Mesendoderm (in vitro differentiated cells): ENCODE results near the gene DEFB110. TPM values are rescaled to one million over a fixed set of nuclear protein-coding genes. Genes with fewer than 3 reads are reported as not detected.

ENCODE experiments used
- DNase-seq: peaks from one replicate; pipeline ENCODE4 v3.0.0; 2013
- H2AK5ac ChIP-seq: 2 replicates; pipeline ENCODE4 v1.6.1; 2013; ENCODE audit warnings: low read length, inconsistent platforms
- H2BK120ac ChIP-seq: 2 replicates; pipeline ENCODE4 v1.6.1; 2013; ENCODE audit warnings: low read depth, mild to moderate bottlenecking, low read length, moderate library complexity, mixed read lengths
- H2BK15ac ChIP-seq: replicated peaks from 2 replicates; pipeline ENCODE4 v1.6.1; 2013; ENCODE audit warnings: low read depth, mild to moderate bottlenecking, moderate library complexity
- H2BK5ac ChIP-seq: 2 replicates; pipeline ENCODE4 v1.6.1; 2013; ENCODE audit warnings: low read length, inconsistent platforms
- H3K18ac ChIP-seq: 2 replicates; pipeline ENCODE4 v1.6.1; 2013; ENCODE audit warnings: mild to moderate bottlenecking, low read length, mixed read lengths
- H3K23ac ChIP-seq: one replicate; pipeline ENCODE4 v1.6.1; 2013; ENCODE audit warnings: low read length
- H3K27ac ChIP-seq: 2 replicates; pipeline ENCODE4 v1.5.1; 2013; ENCODE audit warnings: low read depth, mild to moderate bottlenecking, inconsistent platforms, low read length, moderate library complexity
- H3K27me3 ChIP-seq: 2 replicates; pipeline ENCODE4 v1.6.1; 2013; ENCODE audit warnings: low read length, control low read depth, mild to moderate bottlenecking, inconsistent platforms; ENCODE audit not compliant: insufficient read depth, poor library complexity
- H3K36me3 ChIP-seq: 2 replicates; pipeline ENCODE4 v1.6.1; 2013; ENCODE audit warnings: low read length, inconsistent platforms; ENCODE audit not compliant: control insufficient read depth, insufficient read depth
- H3K4ac ChIP-seq: one replicate; pipeline ENCODE4 v1.6.1; 2013; ENCODE audit warnings: low read depth, mild to moderate bottlenecking, low read length, moderate library complexity
- H3K4me1 ChIP-seq: 2 replicates; pipeline ENCODE4 v1.6.1; 2013; ENCODE audit warnings: low read depth, low read length, inconsistent platforms; ENCODE audit not compliant: control insufficient read depth
- H3K4me2 ChIP-seq: 2 replicates; pipeline ENCODE4 v1.6.1; 2013; ENCODE audit warnings: low read length
- H3K4me3 ChIP-seq: 2 replicates; pipeline ENCODE4 v1.5.1; 2013; ENCODE audit warnings: mild to moderate bottlenecking, low read length
- H3K56ac ChIP-seq: one replicate; pipeline ENCODE4 v1.6.1; 2013; ENCODE audit warnings: low read length
- H3K79me1 ChIP-seq: 2 replicates; pipeline ENCODE4 v1.6.1; 2013; ENCODE audit warnings: low read length, inconsistent platforms
- H3K79me2 ChIP-seq: 2 replicates; pipeline ENCODE4 v1.6.1; 2013; ENCODE audit warnings: mild to moderate bottlenecking, low read length; ENCODE audit not compliant: control insufficient read depth, insufficient read depth
- H3K9ac ChIP-seq: 2 replicates; pipeline ENCODE4 v1.6.1; 2013; ENCODE audit warnings: low read length, inconsistent platforms
- H4K5ac ChIP-seq: one replicate; pipeline ENCODE4 v1.6.1; 2013; ENCODE audit warnings: low read length
- H4K8ac ChIP-seq: one replicate; pipeline ENCODE4 v1.6.1; 2013; ENCODE audit warnings: low read depth, mild to moderate bottlenecking, control low read depth, low read length, moderate library complexity
- WGBS: extraction: QIAGEN DNeasy Blood & Tissue Kit; methylation state at CpG from one replicate; pipeline ENCODE4 v1.1.7; 2013; ENCODE audit warnings: low lambda C conversion rate, missing lambda C conversion rate; ENCODE audit not compliant: insufficient coverage; ENCODE audit errors: extremely low coverage; 5-methylcytosine and 5-hydroxymethylcytosine counted together
- polyA plus RNA-seq, 2 experiments: library from polyadenylated mRNA; stranded (reverse); fragments of 200-250 nt; gene quantifications; one replicate each; pipeline ENCODE4 v1.2.3, GENCODE V29; 2013

DEFB110 gene
- not detected for polyA plus RNA-seq (2013, experiment 1 of 2)
- polyA plus RNA-seq (2013, experiment 2 of 2) = not detected

DNA sequence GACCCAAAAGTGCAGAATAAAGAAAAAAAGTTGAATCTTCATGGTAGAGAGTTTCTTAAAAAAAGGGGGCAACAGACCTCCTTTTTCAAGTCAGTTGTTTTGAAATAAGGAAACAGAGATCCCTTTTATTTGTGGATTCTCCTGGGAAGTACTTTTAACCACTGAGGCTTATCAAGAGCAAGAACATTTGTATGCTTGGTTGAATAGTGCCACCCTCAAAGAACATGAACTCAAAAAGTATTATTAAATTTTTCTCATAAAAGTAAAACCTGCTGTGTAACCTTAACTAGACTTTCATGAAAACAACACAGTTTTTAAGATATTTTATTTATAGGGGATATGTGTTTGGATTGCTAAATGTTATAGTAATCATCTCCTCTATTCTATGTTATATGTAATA is at the start of gene DEFB110:
DEFB110 (minus strand) TSS at position 101 of the 400 bp plus-strand sequence; CDS start at position 42, 59 bp downstream.
- H3K23ac ChIP-seq = no peak within 1 kb of the TSS
- H4K5ac ChIP-seq = no peak within 1 kb of the TSS
- no peak within 1 kb of the TSS for H2BK15ac ChIP-seq
- H3K79me1 ChIP-seq = no peaks in the 10 kb centered on the region
- no peak within 1 kb of the TSS for H4K8ac ChIP-seq
- no peak within 1 kb of the TSS for H3K27ac ChIP-seq
- H3K9ac ChIP-seq = no peak within 1 kb of the TSS
- no peaks in the 10 kb centered on the region for H3K36me3 ChIP-seq
- no peak within 1 kb of the TSS for H3K18ac ChIP-seq
- no peak within 1 kb of the TSS for H3K56ac ChIP-seq
- H3K4me3 ChIP-seq = no peak within 1 kb of the TSS
- H2BK5ac ChIP-seq = no peak within 1 kb of the TSS
- no peak within 1 kb of the TSS for H2BK120ac ChIP-seq
- no peak within 1 kb of the TSS for H2AK5ac ChIP-seq
- no peaks in the 10 kb centered on the region for H3K4me1 ChIP-seq
- no peak within 1 kb of the TSS for H3K4ac ChIP-seq
- H3K27me3 ChIP-seq = no peaks in the 10 kb centered on the region
- H3K4me2 ChIP-seq = no peak within 1 kb of the TSS
- H3K79me2 ChIP-seq = no peaks in the 10 kb centered on the region
- no peak for DNase-seq

DNA sequence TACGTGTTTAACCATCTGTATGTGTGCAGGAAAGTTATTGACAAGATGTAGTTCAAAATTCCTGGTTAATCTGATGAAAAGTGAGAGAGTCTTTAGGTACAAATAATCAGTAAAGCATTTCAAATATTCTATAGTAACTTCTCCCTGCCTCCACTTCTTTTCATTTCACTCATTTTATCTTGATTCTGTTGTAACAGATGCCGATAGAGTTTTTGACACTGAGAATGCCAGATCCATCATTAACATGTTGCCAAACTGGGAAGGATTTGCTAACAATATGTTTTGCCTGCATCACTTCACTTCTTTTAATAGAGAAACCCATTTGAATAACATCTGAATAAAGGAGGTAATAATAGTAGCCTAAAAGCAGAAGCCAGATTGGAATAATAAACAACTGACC is 48.3 kb upstream of the DEFB110 start:
- Histone ChIP-seq H2BK120ac (no peak overlapping the region), H3K18ac (no peak overlapping the region), H2BK5ac (no peak overlapping the region), H4K5ac (no peak overlapping the region), H2AK5ac (no peak overlapping the region), H3K79me2 (no peaks in the 10 kb centered on the region), H3K4me2 (no peak overlapping the region), H2BK15ac (no peak overlapping the region), H3K56ac (no peak overlapping the region), H3K4ac (no peak overlapping the region), H3K23ac (no peak overlapping the region), H4K8ac (no peak overlapping the region), H3K27ac (no peak overlapping the region), H3K4me3 (no peak overlapping the region), H3K9ac (no peak overlapping the region), H3K27me3 (no peaks in the 10 kb centered on the region), H3K36me3 (no peaks in the 10 kb centered on the region), H3K79me1 (no peaks in the 10 kb centered on the region), H3K4me1 (no peaks in the 10 kb centered on the region)
- no peak for DNase-seq
- WGBS = no CpG with 5 or more reads among the region's 2 CpGs

DNA sequence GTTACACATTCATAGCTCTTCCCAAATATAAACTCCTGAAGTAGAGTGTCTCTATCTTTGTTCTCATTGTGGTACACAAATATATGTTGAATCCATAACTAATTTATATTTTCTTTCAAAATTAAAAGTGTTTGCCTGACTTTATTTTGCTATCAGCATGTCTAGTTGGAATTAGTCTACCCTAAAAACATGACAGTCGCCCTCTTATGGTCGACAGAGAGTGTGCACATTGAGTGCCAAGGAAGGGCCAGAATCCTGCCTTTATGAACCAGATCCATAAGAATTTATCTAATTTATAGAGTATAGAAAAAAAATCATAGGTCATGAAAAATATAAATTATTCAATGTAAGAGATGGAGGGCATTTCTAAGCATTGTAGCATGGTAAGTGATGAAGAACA is 40.3 kb upstream of the DEFB110 start:
- DNase-seq = peak; percentile 31
- no CpG with 5 or more reads among the region's 2 CpGs for WGBS

DNA sequence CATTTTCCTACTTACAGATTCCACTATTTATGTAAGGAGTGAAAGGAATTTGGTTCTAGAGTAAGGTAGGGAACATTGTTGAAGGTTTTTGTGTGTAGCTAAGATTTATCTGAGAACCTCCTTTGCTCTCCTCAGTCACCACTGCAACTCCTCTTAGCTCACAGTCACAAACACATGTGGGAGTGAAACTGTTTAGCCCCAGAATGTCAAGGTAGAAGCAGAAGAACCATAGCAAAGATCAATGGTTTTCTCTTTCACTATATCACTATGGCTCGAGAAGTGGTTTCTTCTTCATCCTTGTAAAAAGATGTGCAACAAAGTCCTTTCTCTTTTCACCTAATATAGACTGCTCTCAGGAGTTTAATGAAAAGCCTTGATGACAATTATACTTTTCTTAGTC is 34.4 kb upstream of the DEFB110 start:
- H4K8ac ChIP-seq = no peak overlapping the region
- no peak overlapping the region for H3K27ac ChIP-seq
- no peak overlapping the region for H3K4me3 ChIP-seq
- no peak overlapping the region for H4K5ac ChIP-seq
- WGBS = no CpG with 5 or more reads among the region's 1 CpG
- H3K27me3 ChIP-seq = no peaks in the 10 kb centered on the region
- no peak overlapping the region for H2AK5ac ChIP-seq
- no peak overlapping the region for H3K4ac ChIP-seq
- no peak overlapping the region for H2BK15ac ChIP-seq
- no peak overlapping the region for H3K23ac ChIP-seq
- no peak overlapping the region for H2BK120ac ChIP-seq
- H3K4me2 ChIP-seq = no peak overlapping the region
- H3K9ac ChIP-seq = no peak overlapping the region
- H2BK5ac ChIP-seq = no peak overlapping the region
- DNase-seq = no peak
- no peak overlapping the region for H3K18ac ChIP-seq
- no peak overlapping the region for H3K56ac ChIP-seq
- no peaks in the 10 kb centered on the region for H3K79me1 ChIP-seq
- no peaks in the 10 kb centered on the region for H3K4me1 ChIP-seq
- H3K36me3 ChIP-seq = no peaks in the 10 kb centered on the region
- H3K79me2 ChIP-seq = no peaks in the 10 kb centered on the region

More for the DNA sequence above, 40.3 kb upstream of the DEFB110 start:
- Histone ChIP-seq H3K23ac (no peak overlapping the region), H2AK5ac (no peak overlapping the region), H3K18ac (no peak overlapping the region), H4K8ac (no peak overlapping the region), H2BK5ac (no peak overlapping the region), H3K4me1 (no peaks in the 10 kb centered on the region), H3K79me2 (no peaks in the 10 kb centered on the region), H3K27ac (no peak overlapping the region), H3K9ac (no peak overlapping the region), H3K4me2 (no peak overlapping the region), H4K5ac (no peak overlapping the region), H2BK120ac (no peak overlapping the region), H3K36me3 (no peaks in the 10 kb centered on the region), H3K56ac (no peak overlapping the region), H2BK15ac (no peak overlapping the region), H3K4ac (no peak overlapping the region), H3K4me3 (no peak overlapping the region), H3K79me1 (no peaks in the 10 kb centered on the region), H3K27me3 (no peaks in the 10 kb centered on the region)

DNA sequence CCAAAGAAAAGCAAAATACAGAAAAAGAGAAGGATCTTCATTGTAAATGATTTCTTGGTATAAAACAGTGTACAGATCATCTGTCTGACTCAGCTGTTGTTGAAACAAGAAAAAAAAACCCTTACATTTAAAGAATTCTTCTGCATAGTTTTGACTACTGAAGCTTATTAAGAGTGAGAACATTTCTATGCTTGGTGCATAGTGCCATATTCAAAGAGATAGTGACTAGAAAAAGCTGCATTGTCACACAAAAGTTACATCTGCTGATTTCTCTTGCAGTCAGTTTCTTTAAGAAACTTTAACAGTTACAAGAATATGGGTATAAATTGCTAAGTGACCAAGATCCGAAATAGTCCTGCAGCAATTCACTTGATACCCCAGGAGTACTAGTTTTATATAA is 28.0 kb upstream of the DEFB110 start, which contains the start of gene DEFB112:
DEFB112 (minus strand) TSS at position 101 of the 400 bp plus-strand sequence; CDS start at position 41, 60 bp downstream.
- Histone ChIP-seq H4K5ac (no peak within 1 kb of the TSS), H3K9ac (no peak within 1 kb of the TSS), H3K79me1 (no peaks in the 10 kb centered on the region), H3K4me1 (no peaks in the 10 kb centered on the region), H4K8ac (no peak within 1 kb of the TSS), H3K56ac (no peak within 1 kb of the TSS), H3K4ac (no peak within 1 kb of the TSS), H2AK5ac (no peak within 1 kb of the TSS), H2BK120ac (no peak within 1 kb of the TSS), H2BK15ac (no peak within 1 kb of the TSS), H3K23ac (no peak within 1 kb of the TSS), H3K4me2 (no peak within 1 kb of the TSS), H3K36me3 (no peaks in the 10 kb centered on the region), H3K79me2 (no peaks in the 10 kb centered on the region), H3K27ac (no peak within 1 kb of the TSS), H3K18ac (no peak within 1 kb of the TSS), H2BK5ac (no peak within 1 kb of the TSS), H3K27me3 (no peaks in the 10 kb centered on the region), H3K4me3 (no peak within 1 kb of the TSS)
- no CpG with 5 or more reads among the region's 1 CpG for WGBS
- no peak for DNase-seq

DNA sequence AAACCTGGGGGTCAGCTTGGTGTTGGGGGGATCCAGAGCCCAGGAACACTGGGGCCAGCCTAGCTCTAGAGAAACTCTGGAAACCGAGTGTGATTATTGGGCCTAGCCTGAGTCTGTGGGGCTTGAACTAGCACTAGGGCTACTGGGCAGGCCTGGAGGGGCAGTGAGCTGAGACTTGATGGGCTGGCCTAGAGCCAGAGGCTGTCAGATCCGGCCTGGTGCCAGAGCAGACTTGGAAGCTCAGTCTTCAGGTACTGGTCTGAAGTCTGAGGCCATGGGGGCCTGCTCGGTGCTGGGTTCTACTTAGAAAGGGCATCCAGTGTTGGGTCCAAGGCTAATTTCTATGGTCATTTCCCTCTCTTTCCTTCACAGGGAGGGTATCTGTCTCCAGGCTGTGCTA is 25.2 kb upstream of the DEFB110 start:
- H3K4ac ChIP-seq = no peak overlapping the region
- H2BK120ac ChIP-seq = no peak overlapping the region
- no peak overlapping the region for H3K4me3 ChIP-seq
- no peak overlapping the region for H3K56ac ChIP-seq
- H3K79me2 ChIP-seq = no peaks in the 10 kb centered on the region
- no peak overlapping the region for H3K4me2 ChIP-seq
- H3K18ac ChIP-seq = no peak overlapping the region
- H4K8ac ChIP-seq = no peak overlapping the region
- H2BK15ac ChIP-seq = no peak overlapping the region
- H2AK5ac ChIP-seq = no peak overlapping the region
- H3K27me3 ChIP-seq = no peaks in the 10 kb centered on the region
- H3K79me1 ChIP-seq = no peaks in the 10 kb centered on the region
- no peak overlapping the region for H2BK5ac ChIP-seq
- no peaks in the 10 kb centered on the region for H3K4me1 ChIP-seq
- WGBS = no CpG with 5 or more reads among the region's 3 CpGs
- H4K5ac ChIP-seq = no peak overlapping the region
- DNase-seq = no peak
- H3K9ac ChIP-seq = no peak overlapping the region
- H3K23ac ChIP-seq = no peak overlapping the region
- H3K36me3 ChIP-seq = no peaks in the 10 kb centered on the region
- H3K27ac ChIP-seq = no peak overlapping the region
